NCI-H345 treated with DMSO at 0.1 percent for 48 hours (cell line): Measurements from ENCODE around the gene FAM32A.

ENCODE experiments used
- DNase-seq: peaks from one replicate; lab custom pipeline; 2025; ENCODE audit not compliant: unreplicated experiment; lab: John Stamatoyannopoulos, UW

FAM32A gene

GRCh38 chr19:16185123-16185767 is at the start of gene FAM32A:
TSS of gene FAM32A (plus strand) at chr19:16185410. CDS start at chr19:16185443, 33 bp downstream.
- peak; percentile 89 for DNase-seq

- no peak for DNase-seq
Observed at GRCh38 chr19:16135430-16136127, 49.6 kb upstream of the FAM32A start.

- no peak for DNase-seq
Observed at GRCh38 chr19:16136185-16136999, 48.8 kb upstream of the FAM32A start.

GRCh38 chr19:16139752-16140151 is 45.5 kb upstream of the FAM32A start:
- DNase-seq: no peak

- DNase-seq: no peak
Observed at GRCh38 chr19:16141043-16141442, 44.2 kb upstream of the FAM32A start.

GRCh38 chr19:16142032-16142580 is 43.1 kb upstream of the FAM32A start:
- DNase-seq: no peak

GRCh38 chr19:16143399-16144215 is 41.6 kb upstream of the FAM32A start, which contains the start of gene HSH2D:
TSS of gene HSH2D (plus strand) at chr19:16143685. CDS start at chr19:16148751, 5,066 bp downstream.
- DNase-seq: peak; percentile 20

- no peak for DNase-seq
Observed at GRCh38 chr19:16144216-16144581, 41.0 kb upstream of the FAM32A start.

- no peak for DNase-seq
Observed at GRCh38 chr19:16146112-16146511, 39.1 kb upstream of the FAM32A start.

- DNase-seq: no peak
Observed at GRCh38 chr19:16148443-16149229, 36.6 kb upstream of the FAM32A start.

- DNase-seq: no peak
Observed at GRCh38 chr19:16153582-16154336, 31.5 kb upstream of the FAM32A start.

GRCh38 chr19:16154557-16154956 is 30.7 kb upstream of the FAM32A start:
- DNase-seq: no peak

GRCh38 chr19:16155128-16155527 is 30.1 kb upstream of the FAM32A start:
- DNase-seq: no peak

- DNase-seq: no peak
Observed at GRCh38 chr19:16156904-16157303, 28.3 kb upstream of the FAM32A start.

GRCh38 chr19:16157601-16158000 is 27.6 kb upstream of the FAM32A start:
- no peak for DNase-seq

- no peak for DNase-seq
Observed at GRCh38 chr19:16159655-16160054, 25.6 kb upstream of the FAM32A start.

GRCh38 chr19:16160445-16160942 is 24.7 kb upstream of the FAM32A start:
- no peak for DNase-seq

- DNase-seq: no peak
Observed at GRCh38 chr19:16160943-16161560, 24.2 kb upstream of the FAM32A start.
